ENCODE data around the gene SERINC5. TPM values are rescaled to one million over a fixed set of nuclear protein-coding genes. Genes with fewer than 3 reads are reported as not detected.
"Not testable (repeated sequence)": the region's sequence is repeated elsewhere in the genome, so short reads cannot be mapped to it uniquely, and the experiment has no call there.

SERINC5 gene
- polyA plus RNA-seq, 3 donors: 3.4 to 18.7 (median 4.9) TPM

DNA sequence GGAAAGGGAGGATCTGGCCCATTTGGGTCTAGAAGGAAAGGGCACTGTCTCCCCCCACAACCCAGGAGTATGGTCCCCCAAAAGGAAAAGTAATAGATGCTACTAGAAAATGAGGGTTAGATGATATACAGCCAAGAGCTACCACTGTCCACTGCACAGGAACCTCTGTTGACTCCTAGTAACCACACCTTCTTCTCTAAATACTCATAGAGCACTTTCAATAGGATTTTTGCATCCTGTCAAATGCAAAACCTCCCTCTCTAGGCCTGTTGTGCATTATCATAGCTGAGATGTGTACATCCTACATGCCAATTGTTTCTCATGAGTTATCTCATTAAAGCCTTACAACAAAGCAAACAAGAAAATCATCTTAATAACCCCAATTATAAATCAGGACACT lies 153.9 kb downstream of the SERINC5 start:
- no peak overlapping the region for H3K27ac ChIP-seq (ENCODE audit: low read depth, low read length)

DNA sequence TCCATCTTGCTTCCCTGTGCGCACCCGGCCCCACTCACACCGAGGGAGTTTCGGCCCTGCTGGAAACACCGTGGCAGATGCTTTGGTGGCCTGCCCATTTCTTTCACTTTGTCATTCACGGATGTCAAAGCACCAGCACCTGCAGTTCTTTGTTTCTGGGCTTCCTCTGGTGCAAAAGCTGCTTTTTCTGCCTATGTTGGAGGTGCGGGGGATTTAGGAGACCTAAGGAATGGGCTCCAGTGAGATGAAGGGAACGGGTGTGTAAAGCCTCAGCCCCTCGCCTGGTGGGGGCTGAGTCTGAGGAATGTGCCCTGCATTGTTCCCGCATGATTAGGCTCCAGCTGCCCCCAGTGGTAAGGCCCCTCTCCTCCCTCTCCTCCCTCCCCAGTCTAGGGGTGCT lies 158.4 kb downstream of the SERINC5 start:
- WGBS, 3 donors: 89 to 93% (median 91%) methylated on average over 10 of the region's 10 CpGs
- H3K27ac ChIP-seq (ENCODE audit: low read depth, low read length): no peak overlapping the region

DNA sequence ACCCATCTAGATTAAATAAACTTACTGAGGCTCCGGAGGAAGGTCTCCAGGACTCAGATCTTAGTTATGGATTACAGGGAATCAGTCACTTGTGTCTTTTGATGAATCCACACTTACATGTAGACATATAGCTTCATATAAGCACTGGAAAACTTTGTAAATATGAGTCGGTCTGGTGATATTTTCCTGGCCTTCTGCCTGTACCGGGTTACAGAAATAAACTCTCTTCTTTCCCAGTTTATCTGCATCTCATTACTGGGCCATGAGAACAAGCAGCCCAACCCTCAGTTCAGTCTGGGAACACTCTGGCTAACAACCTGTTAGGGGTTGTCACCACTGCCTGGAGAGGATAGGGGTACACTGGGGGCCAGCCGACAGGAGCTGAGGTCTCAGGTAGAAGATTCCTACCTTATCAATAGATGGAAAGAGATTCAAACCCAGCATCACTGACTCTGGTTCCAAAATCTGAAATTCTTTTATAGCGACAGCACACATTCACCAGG lies 161.6 kb downstream of the SERINC5 start:
- WGBS, 3 donors: 58 to 79% (median 69%) methylated on average over 5 of the region's 5 CpGs

DNA sequence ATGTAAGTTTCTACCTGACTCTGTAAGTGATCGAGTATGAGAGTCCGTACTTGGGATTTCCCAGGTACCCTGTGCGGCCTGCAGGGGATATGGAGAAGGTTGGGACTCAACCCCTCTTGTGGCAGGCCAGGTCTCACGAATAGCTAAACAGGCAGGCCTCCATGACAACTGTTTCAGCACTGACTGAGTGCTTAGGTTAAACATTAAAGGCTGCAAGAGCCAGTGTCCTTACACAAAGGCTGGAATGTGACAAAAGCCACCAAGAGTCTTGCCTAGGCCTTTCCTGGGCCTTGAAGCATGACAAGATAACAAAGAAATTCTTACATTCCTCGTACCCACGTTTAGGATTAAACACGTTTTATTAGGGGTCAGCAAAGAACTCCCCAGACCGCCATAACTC lies 162.1 kb downstream of the SERINC5 start:
- 57 to 77% (median 59%) methylated on average over 8 of the region's 8 CpGs for WGBS, 3 donors
- H3K27ac ChIP-seq (ENCODE audit: low read depth, low read length): no peak overlapping the region

More for the DNA sequence above, 161.6 kb downstream of the SERINC5 start:
- no peak overlapping the region for H3K27ac ChIP-seq (ENCODE audit: low read depth, low read length)

DNA sequence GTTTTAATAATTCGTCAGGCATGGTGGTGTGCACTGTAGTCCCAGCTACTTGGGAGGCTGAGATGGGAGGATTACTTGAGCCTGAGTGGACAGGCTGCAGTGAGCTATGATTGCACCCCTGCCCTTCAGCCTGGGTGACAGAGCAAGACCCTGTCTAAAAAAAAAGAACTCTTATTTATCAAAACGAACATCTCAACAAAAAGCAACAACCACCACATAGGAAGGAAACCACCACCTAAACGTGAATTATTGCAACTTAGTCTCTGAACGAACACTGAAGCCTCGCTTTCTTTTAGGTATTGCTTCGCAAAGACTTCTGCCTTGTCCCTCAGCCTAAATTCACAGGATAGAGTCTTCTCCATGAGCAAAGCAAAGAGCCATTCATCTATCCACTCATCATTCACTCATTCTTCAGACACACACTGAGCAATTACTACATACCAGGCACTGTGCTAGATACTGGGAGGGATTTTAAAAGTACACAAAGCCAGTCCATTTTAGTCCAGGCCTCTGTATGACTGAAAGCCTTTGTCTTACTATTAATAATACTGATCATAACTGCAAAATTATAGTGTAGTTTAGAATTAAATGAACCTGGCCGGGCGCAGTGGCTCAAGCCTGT lies 163.3 kb downstream of the SERINC5 start:
- WGBS, 3 donors: 71 to 86% (median 80%) methylated on average over 8 of the region's 8 CpGs
- no peak overlapping the region for H3K27ac ChIP-seq (ENCODE audit: low read depth, low read length)

DNA sequence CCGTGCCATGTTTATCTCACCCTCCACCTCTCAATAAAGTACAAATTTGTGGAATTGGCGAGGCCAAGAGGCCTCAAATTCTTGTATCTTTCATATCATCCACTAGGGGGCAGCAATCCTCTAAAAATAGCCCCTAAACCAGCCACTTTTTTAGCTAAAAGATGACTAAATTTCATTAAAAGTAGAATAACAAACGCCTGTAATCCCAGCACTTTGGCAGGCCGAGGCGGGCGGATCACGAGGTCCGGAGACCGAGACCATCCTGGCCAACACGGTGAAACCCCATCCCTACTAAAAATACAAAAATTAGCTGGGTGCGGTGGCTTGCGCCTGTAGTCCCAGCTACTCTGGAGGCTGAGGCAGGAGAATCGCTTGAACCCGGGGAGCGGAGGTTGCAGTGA lies 164.1 kb downstream of the SERINC5 start:
- 24 to 34% (median 28%) methylated on average over 15 of the region's 15 CpGs for WGBS, 3 donors
- H3K27ac ChIP-seq (ENCODE audit: low read depth, low read length): not testable (repeated sequence)

DNA sequence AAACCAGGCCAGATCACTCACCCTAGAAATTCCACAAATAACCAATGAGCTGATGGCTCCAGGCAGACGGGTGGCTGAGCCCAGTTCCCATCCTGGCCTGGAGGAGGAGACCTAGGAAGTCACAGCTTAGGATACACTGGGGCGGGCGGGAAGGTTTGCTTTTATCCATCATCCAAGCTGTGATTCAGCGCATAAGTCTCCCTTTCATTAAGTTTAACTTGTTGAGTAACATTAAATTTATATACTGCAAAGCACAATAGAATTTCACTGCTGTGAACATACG lies 165.0 kb downstream of the SERINC5 start:
- 94 to 97% (median 94%) methylated on average over 5 of the region's 5 CpGs for WGBS, 3 donors

DNA sequence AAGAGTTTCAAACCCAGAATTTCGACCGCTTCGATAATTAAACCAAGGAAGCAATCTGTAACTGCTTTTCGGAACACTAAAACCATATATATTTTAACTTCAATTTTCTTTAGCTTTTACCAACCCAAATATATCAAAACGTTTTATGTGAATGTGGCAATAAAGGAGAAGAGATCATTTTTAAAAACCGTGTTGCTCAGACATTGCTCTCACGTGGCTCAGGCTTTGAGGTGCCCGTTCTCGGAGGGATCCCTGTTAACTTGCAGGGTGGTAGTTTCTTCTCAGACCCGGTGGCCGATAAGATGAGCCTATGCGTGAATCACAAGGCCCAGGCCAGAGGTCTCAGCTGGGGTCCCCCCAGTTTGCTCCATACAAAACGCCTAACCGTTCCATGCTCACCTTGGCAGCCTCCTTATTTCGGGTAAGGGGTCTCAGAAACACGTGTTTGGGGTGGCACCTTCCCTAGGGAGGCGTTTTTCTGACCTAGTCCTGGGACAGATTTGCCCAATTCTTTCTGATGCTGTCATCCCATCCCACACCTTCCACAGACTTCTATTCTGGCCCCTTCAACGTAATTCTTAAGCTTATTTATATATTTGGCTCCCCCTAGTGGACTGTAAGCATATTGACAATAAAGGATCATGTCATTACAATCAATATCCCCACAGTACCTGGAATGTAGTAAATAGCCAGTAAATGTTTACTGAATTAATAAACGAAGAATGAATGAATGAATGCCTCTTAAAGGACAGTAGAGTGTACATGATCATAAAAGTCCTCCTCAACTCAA lies 172.6 kb downstream of the SERINC5 start:
- H3K27ac ChIP-seq (ENCODE audit: low read depth, low read length): no peak overlapping the region
- 15 to 43% (median 26%) methylated on average over 19 of the region's 19 CpGs for WGBS, 3 donors

More for the DNA sequence above, 165.0 kb downstream of the SERINC5 start:
- no peak overlapping the region for H3K27ac ChIP-seq (ENCODE audit: low read depth, low read length)

DNA sequence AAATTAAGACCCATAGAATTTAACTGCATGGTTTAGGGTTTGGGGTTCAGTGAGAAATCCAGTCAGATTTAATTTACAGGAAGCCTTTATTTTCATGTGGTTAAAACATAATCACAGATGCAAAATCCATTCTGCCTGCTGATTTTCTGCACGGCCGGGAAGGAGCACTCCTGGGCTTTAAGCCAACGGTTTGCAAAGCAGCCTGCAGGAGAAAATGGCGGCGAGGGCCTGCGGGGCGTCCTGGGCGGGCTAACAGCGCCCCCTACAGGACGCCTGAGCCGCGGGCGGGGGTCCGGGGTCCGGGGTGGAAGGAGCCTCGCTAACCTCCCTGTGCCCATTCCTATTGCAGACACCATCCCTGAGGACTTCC lies 173.1 kb downstream of the SERINC5 start:
- WGBS, 3 donors: 3 to 8% (median 4%) methylated on average over 16 of the region's 16 CpGs

DNA sequence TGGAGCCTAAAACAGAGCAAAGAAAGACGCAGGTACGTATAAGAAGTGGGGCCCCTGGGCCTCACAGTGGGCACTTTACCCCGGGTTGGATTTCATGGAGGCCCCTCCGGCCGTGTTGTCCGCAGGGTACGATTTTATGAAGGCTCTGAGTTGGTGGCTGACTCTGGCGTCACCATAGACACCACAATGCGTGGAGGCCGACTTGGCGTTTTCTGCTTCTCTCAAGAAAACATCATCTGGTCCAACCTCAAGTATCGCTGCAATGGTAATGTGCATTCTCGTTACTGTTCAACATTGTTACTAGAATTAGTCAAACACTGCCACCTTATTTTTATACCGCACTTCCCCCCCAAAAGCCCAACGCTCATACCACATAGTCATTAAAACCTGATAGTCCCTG lies 173.6 kb downstream of the SERINC5 start:
- no peak overlapping the region for H3K27ac ChIP-seq (ENCODE audit: low read depth, low read length)
- WGBS, 3 donors: 91 to 92% (median 91%) methylated on average over 15 of the region's 15 CpGs

More for the DNA sequence above, 173.1 kb downstream of the SERINC5 start:
- H3K27ac ChIP-seq (ENCODE audit: low read depth, low read length): no peak overlapping the region

DNA sequence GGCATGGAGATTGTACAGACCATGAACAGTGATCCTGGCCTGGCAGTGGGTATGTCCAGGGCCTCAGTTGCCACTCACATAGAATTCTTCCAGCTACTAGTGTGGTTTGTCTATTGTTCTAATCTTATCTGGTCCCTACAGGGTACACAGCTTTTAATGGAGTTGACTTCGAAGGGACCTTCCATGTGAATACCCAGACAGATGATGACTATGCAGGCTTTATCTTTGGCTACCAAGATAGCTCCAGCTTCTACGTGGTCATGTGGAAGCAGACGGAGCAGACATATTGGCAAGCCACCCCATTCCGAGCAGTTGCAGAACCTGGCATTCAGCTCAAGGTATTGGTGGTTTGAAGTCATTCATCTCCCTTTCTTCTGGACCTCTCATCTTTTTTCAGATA lies 176.9 kb downstream of the SERINC5 start:
- 83 to 91% (median 91%) methylated on average over 4 of the region's 4 CpGs for WGBS, 3 donors
- H3K27ac ChIP-seq (ENCODE audit: low read depth, low read length): no peak overlapping the region

DNA sequence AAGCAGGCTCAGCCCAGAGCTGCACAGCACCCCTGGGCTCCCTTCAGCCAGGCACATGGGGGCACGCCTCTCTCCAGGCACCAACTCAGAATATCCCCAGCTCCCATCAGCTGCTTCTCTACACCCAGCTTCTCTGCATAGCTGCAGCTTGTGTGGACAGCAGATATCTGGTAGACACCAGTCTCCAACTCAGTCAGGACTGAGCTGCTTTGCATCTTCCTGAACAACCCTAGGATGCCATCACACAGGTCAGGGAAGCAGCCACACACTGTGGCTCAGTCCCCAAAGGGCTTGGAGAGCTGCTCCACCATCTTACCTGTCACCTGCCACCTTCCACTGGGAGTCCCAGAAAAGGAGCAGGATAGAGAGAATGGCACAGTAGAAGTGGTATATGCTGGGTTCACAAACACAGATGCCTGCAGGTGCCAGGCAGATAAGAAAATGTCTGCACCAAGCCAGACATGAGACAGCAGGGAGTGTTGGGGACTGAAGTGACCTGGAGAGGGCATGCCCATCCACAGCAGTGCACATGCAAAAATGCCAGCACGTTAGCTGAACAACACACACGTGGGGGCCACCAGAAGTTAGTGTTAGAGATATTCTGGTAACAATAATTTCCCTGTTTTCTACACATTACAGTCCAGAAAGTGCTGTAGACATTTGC lies 178.7 kb downstream of the SERINC5 start:
- H3K27ac ChIP-seq (ENCODE audit: low read depth, low read length): no peak overlapping the region
- 65 to 88% (median 86%) methylated on average over 3 of the region's 3 CpGs for whole genome bisulfite sequencing, 3 donors

DNA sequence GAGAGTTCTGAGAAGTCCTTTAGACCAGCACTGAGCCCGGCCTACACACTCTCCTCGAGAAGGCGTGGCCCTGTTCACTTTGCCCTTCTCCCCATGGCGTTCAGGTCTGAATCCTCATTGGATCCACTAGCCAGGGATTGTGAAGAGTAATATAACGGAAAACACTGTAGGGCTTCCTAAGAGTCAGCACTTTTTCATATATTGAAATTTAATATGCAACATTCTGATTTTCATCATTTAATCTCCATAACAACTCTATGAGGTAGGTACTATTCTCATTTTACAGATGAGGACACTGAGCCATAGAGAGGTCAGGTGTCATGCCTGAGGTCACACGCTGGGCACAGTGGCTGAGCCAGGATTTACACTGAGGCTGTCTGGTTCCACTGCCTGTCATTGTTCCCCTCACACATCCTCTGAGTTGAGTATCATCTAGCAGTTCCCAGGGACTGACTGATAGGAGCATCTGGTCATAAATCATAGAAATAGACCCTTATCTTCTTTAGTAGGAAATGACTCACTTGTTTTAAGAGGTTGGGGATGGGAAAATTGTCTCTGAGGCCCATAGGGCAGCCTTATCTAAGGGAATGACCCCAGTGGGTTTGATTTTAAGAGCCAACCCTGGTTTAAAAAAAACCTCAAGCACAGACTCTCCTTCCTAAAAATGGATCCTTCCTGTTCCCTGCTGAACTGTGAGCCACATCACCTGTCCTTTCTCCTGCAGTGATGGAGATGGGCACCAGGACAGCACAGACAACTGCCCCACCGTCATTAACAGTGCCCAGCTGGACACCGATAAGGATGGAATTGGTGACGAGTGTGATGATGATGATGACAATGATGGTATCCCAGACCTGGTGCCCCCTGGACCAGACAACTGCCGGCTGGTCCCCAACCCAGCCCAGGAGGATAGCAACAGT lies 179.5 kb downstream of the SERINC5 start:
- H3K27ac ChIP-seq (ENCODE audit: low read depth, low read length): no peak overlapping the region
- 89 to 94% (median 93%) methylated on average over 10 of the region's 10 CpGs for WGBS, 3 donors

DNA sequence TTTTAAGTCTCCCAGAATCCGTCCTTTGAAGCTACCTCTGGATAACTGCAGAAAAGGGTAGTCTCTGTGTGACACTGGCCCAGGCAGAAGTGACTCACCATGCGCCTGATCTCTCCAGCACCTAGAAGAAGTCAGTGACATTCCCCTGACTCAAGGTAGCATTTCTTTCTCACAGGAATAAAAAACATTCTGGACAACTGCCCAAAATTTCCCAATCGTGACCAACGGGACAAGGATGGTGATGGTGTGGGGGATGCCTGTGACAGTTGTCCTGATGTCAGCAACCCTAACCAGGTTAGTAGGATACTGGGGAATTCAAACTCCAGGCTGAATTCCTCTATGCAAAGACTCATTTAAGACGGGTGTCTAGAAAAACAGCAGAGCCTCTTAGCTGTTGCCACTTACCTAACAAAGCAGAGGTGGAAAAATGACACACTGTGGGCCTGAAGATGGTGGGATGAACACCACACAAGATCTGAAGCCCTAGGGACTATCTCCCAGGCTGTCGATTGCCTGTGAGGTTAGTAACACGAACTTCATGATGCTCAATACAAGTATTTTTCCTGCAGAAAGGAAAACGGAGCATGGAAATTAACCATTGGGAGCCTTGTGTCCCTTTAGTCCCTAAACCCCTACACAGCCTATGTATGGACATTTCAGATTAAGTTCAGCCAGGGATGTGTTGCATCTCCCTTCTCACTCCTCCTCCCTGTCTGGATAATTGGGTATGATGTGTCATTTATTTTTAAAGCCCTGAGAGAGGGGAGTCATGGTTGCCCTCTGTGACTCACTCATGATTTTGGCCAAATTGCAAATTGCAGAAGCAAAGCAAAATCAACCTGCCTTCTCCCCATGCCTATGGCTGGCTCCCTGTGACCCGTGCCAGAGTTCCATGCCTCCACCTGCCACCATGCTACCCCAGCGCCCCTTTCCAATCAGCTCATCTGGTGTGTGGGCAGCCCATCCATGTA lies 183.5 kb downstream of the SERINC5 start:
- 84 to 85% (median 84%) methylated on average over 10 of the region's 10 CpGs for WGBS, 3 donors
- H3K27ac ChIP-seq (ENCODE audit: low read depth, low read length): no peak overlapping the region

DNA sequence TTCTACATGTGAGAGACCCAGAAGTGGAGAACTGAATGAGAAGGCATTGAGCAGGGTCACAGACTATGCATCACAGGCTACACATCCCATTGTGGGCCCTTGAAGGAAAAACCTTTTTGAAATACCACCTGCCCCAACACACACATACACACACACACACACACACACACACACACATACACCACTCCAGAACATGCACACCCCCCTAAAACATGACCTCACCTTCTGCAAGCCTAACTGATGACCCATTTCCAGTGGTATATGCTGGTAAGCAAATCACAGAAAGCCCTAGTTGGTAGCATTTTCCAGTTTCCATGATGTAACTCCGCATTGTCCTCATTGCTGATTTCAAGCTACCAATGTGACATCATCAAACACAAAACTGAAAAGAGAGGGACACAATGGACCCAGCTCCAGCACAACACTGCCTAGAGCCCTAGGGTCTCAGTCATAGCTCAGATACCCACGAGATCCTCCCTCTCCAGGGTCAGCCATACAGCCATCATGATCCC lies 184.3 kb downstream of the SERINC5 start:
- no peak overlapping the region for H3K27ac ChIP-seq (ENCODE audit: low read depth, low read length)
- 72 to 94% (median 89%) methylated on average over 2 of the region's 2 CpGs for WGBS, 3 donors

DNA sequence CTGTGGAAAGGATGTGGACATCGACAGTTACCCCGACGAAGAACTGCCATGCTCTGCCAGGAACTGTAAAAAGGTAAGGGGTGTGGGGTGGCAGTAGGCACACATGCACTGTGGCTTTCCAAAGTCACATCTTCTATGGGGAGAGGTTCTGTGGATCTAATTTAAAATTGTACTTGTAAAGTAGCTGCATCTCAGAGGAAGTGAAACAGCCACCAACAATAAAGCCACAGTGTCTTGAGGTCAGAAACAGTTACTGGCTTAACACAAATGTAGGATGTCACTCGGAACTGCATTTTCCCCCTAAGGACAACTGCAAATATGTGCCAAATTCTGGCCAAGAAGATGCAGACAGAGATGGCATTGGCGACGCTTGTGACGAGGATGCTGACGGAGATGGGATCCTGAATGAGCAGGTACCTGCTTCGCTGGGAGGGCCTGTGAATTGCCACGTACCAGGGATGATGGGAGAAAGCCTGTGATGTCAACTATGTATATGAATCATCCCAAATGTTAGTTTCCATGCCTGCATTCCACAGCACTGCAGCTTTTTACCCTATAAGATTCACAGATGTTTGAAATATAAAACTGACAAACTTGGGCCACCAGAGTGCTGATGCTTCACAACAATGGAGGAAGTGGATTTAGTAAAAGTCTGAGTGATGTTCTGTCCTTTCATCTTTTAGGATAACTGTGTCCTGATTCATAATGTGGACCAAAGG lies 185.4 kb downstream of the SERINC5 start:
- H3K27ac ChIP-seq (ENCODE audit: low read depth, low read length): no peak overlapping the region

DNA sequence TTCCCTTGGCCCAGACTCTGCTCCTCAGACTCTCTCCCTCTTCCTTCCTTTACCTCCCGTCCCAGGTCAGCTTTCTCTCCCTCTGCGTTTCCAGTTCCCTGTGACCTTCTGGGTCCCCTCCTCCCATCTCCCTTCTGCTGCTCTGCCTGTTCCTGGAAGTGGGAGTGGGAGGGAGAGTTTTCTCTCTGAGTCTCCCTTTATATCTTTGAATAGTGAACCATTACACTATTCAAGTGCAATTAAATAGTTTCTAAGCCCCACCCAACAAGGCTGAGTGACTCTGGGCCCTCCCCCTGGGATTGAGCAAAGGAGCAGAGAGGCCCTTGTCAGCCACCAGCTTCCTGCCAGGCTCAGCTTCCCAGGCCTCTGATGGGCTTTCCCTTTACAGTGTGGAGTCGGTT lies 185.9 kb downstream of the SERINC5 start:
- 12 to 49% (median 20%) methylated on average over 3 of the region's 3 CpGs for WGBS, 3 donors
- no peak overlapping the region for H3K27ac ChIP-seq (ENCODE audit: low read depth, low read length)

More for the DNA sequence above, 185.4 kb downstream of the SERINC5 start:
- 47 to 85% (median 57%) methylated on average over 10 of the region's 10 CpGs for WGBS, 3 donors
